Measurements from ENCODE around the gene CRTAC1. TPM values are rescaled to one million over a fixed set of nuclear protein-coding genes. Genes with fewer than 3 reads are reported as not detected.

CRTAC1 gene
- total and polyA plus RNA-seq, 10 of the 15 experiments (the other 5 are each of a cell fraction or from before 2014, with no cell fraction given): 0.10 TPM; not detected in 9

GRCh38 chr10:97964748-97965147 lies 65.7 kb downstream of the CRTAC1 start:
- Histone ChIP-seq H3K27ac (ENCODE audit: control insufficient read depth, insufficient read depth) (no peak overlapping the region), H3K36me3 (ENCODE audit: control insufficient read depth in 2 of 2, insufficient read depth in 2 of 2, low read length in 1 of 2) (no peaks in the 10 kb centered on the region), H3K27me3 (replicated peaks in 1 of 2; ENCODE audit: control insufficient read depth in 2 of 2, insufficient read depth in 2 of 2, low read length in 1 of 2) (peaks cover 0 to 2% of the 10 kb centered on the region in 2 experiments; a peak in 2 of 4 replicates), H3K9me3 (replicated peaks; ENCODE audit: control insufficient read depth, insufficient read depth, low read length) (no peaks in the 10 kb centered on the region), H3K79me2 (ENCODE audit: control insufficient read depth, insufficient read depth, low read length) (no peaks in the 10 kb centered on the region), H2AFZ (ENCODE audit: control insufficient read depth, low read depth, low read length) (no peak overlapping the region), H3K9ac (ENCODE audit: control insufficient read depth, insufficient read depth, low read length) (no peak overlapping the region), H4K20me1 (ENCODE audit: control insufficient read depth, insufficient read depth) (no peaks in the 10 kb centered on the region), H3K4me3 (no peak overlapping the region), H3K4me2 (ENCODE audit: control insufficient read depth, insufficient read depth) (no peak overlapping the region), H3K4me1 (ENCODE audit: control insufficient read depth, insufficient read depth, low read length) (no peaks in the 10 kb centered on the region)
- no TSS peak for BruUV-seq (replicated peaks)
- 39% methylated on average over 5 of the region's 5 CpGs for WGBS (ENCODE audit: insufficient coverage, insufficient replicate concordance, low lambda C conversion rate, missing lambda C conversion rate)
- FAIRE-seq: no peak
- intact Hi-C loops (cut with micrococcal nuclease; ENCODE audit: unreplicated experiment): no loop called here
- TF ChIP-seq SPI1 (IDR thresholded peaks at IDR 0.05; ENCODE audit: borderline replicate concordance, insufficient read depth, low read depth, low read length) (no peak), HDAC6 (IDR thresholded peaks at IDR 0.05; ENCODE audit: unreplicated experiment) (no peak), NR2C1 (IDR thresholded peaks at IDR 0.05) (no peak), HDAC2 (IDR thresholded peaks at IDR 0.05) (no peak), KLF5 (IDR thresholded peaks at IDR 0.05; ENCODE audit: partially characterized antibody) (no peak), CHD2 (IDR thresholded peaks at IDR 0.05; ENCODE audit: borderline replicate concordance, low read depth, low read length) (no peak), CHD1 (IDR thresholded peaks at IDR 0.05; ENCODE audit: low read depth, low read length) (no peak), TCF3 (IDR thresholded peaks at IDR 0.05; ENCODE audit: borderline replicate concordance, insufficient read depth, low read depth, low read length) (no peak), CREM (IDR thresholded peaks at IDR 0.05; ENCODE audit: low read depth) (no peak)
- ChIA-PET CTCF (no interaction called here), POLR2A (no interaction called here), RAD21 (ENCODE audit: unreplicated experiment) (no interaction called here), SMC1A (ENCODE audit: uncharacterized antibody, unreplicated experiment) (no interaction called here)
- no peak for DNase-seq (ENCODE audit: low read depth, low spot score)
- in situ Hi-C loops (cut with MboI): no loop called here
- no peak for ATAC-seq

GRCh38 chr10:97961945-97962344 lies 68.5 kb downstream of the CRTAC1 start:
- in situ Hi-C loops (cut with MboI): no loop called here
- WGBS (ENCODE audit: insufficient coverage, insufficient replicate concordance, low lambda C conversion rate, missing lambda C conversion rate): 44% methylated on average over 7 of the region's 7 CpGs
- no peaks in the 10 kb centered on the region for H4K20me1 ChIP-seq (ENCODE audit: control insufficient read depth, insufficient read depth)
- no TSS peak for BruUV-seq (replicated peaks)
- intact Hi-C loops (cut with micrococcal nuclease; ENCODE audit: unreplicated experiment): no loop called here
- H3K79me2 ChIP-seq (ENCODE audit: control insufficient read depth, insufficient read depth, low read length): no peaks in the 10 kb centered on the region
- no peak overlapping the region for H2AFZ ChIP-seq (ENCODE audit: control insufficient read depth, low read depth, low read length)
- no peaks in the 10 kb centered on the region; a peak in 2 of 4 replicates for H3K27me3 ChIP-seq (replicated peaks in 1 of 2; ENCODE audit: control insufficient read depth in 2 of 2, insufficient read depth in 2 of 2, low read length in 1 of 2)
- H3K4me3 ChIP-seq: no peak overlapping the region
- H3K4me1 ChIP-seq (ENCODE audit: control insufficient read depth, insufficient read depth, low read length): no peaks in the 10 kb centered on the region
- ATAC-seq (no peak), DNase-seq (ENCODE audit: low read depth, low spot score) (no peak), FAIRE-seq (no peak)
- H3K36me3 ChIP-seq (ENCODE audit: control insufficient read depth in 2 of 2, insufficient read depth in 2 of 2, low read length in 1 of 2): no peaks in the 10 kb centered on the region
- H3K4me2 ChIP-seq (ENCODE audit: control insufficient read depth, insufficient read depth): no peak overlapping the region
- TF ChIP-seq DPF2 (IDR thresholded peaks at IDR 0.05) (no peak), STAT3 (IDR thresholded peaks at IDR 0.05; ENCODE audit: low read depth, low read length) (no peak), ZNF24 (IDR thresholded peaks at IDR 0.05) (no peak), EZH2 (IDR thresholded peaks at IDR 0.05; ENCODE audit: borderline replicate concordance, control insufficient read depth, low read depth, low read length) (no peak)
- H3K9ac ChIP-seq (ENCODE audit: control insufficient read depth, insufficient read depth, low read length): no peak overlapping the region
- no peak overlapping the region for H3K27ac ChIP-seq (ENCODE audit: control insufficient read depth, insufficient read depth)
- ChIA-PET SMC1A (ENCODE audit: uncharacterized antibody, unreplicated experiment) (no interaction called here), POLR2A (no interaction called here), CTCF (no interaction called here), RAD21 (ENCODE audit: unreplicated experiment) (no interaction called here)
- no peaks in the 10 kb centered on the region for H3K9me3 ChIP-seq (replicated peaks; ENCODE audit: control insufficient read depth, insufficient read depth, low read length)

Measured in GM12878 (cell line).